CD4-positive, alpha-beta T cell treated with Interleukin-10 for 1 hour (primary cell): Measurements from ENCODE around the gene LRRC71.

ENCODE experiments used
- DNase-seq: peaks from one replicate; pipeline ENCODE4 v3.0.0-alpha.2; 2020

LRRC71 gene

DNA sequence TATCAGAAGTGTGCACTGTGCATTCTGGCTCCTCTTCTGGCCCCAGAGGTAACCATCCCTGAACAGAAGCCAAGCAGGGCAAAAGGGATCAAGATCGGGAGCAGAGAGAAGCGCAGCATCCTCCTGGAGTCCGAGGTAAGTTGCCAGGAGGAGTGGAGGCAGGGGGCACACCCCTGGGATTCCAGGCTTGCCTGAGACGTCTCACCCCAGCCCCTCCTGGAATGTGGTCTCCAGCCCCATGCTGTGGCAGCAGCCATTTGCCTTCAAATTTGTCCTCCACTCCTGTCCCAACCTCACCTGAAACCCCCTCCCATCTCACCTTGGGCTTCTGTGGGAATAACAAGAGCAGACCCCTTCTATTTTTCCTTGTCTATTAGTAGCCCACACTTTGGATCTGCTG is 10.1 kb downstream of the LRRC71 start:
- DNase-seq = no peak

DNA sequence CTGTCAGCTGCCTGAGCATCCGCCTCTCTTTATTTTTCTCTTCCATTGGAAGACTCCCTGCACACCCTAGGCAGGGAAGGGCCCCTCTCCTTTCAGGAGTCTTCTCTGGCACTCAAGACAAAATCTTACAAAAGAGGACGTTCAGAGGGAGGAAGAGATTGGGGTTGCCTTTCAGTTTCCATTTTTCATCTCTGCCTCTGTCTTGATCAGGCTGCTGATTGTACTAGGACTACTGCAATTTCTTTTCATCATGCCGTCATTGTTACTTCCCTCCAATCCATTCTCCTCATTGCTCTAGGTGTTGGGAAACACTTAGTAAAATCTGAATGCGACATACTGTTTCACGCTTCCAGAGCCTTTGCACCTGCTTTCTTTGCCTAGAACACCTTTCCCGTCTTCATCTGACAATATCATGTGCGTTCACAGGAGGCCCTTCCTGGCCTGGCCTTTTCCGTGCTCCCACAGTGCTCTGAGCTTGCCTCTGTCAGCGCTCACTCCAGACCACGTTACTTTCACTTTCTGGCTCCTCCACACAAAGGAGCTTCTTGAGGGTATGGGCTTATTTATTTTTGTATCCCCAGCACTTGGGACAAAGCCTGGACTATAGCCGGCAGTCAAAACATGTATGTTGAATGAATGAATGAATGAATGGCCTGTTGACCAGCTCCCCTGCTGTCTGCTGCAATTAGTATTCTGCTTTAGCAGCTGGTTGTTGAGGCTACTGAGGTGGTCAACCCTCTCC is 10.9 kb downstream of the LRRC71 start:
- no peak for DNase-seq

DNA sequence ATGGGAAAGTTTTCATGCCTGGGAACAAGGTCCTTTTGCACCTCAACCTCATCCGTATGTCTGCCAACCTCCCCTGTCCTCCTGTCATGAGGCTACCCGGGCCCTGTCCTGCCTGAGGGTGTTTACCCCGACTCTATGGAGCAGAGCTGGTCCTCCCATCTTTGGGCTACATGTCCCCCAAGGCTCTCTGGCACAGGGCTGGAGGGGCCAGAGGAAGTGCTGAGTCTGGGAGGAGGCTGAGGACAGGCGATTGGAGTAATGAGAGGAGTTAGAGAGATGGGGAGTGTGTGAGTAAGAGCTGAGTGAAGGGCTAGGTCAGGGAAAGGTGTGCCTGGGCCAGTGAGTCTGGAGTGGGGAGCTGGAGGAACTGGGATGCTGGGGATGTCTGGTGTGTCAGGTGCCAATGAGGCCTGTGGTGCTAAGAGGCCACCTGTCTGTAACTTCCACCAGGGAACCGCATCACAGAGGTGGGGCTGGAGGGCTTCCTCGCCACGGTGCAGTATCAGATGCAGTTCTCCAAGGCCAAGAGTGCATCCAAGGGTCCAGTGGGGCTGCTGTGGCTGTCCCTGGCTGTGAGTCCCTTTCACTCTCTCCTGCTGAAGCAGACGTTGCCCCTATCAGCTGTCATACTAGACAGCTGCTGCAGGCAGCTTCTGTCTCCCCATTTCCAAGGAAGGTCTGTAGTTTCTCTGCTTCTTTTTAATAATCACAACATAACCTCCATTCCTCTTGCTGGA is 11.7 kb downstream of the LRRC71 start:
- DNase-seq = no peak

DNA sequence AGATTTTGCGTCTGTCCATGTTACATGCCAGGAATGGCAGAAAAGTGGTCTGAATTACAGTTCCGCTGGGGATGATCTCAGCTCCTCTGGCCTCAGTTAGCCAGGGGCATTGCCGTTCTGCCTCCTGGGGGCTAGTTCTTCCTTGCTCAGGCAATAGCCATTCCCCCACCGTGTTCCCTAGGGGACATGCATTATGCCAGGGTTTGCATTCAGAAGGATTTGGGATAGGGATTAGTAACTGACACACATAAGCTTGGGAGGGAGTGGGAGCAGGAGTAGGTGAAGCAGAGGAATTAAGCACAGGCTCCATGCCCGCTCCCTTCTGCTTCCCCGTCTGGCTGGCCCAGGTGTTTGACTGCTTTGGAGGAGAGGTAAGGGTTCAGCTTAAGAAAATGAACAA is 12.7 kb downstream of the LRRC71 start:
- DNase-seq = no peak

- DNase-seq = no peak
Observed at GRCh38 chr1:156935505-156936128, 15.2 kb downstream of the LRRC71 start.

- no peak for DNase-seq
Observed at GRCh38 chr1:156936191-156936590, 15.8 kb downstream of the LRRC71 start.

- no peak for DNase-seq
Observed at GRCh38 chr1:156936721-156937220, 16.3 kb downstream of the LRRC71 start.

DNA sequence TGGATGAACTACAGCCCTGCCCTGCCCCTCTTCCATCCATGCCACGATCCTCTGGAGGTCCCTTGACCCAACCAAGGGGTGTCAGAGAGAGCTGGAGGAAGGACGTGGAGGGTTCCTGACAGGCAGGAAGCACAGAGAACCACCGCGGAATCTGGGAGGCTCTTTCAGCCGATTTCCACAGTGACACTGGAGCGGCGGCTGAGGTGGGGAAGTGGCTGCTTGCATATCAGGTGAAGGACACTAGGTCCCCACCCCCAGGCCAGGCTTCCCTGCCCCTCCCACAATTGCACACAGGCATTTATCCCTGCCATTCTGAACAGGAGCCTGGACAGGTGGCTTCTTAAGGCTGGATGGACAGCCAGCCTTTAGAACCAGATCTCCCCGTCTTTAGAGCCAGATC is 17.5 kb downstream of the LRRC71 start:
- DNase-seq = no peak

- DNase-seq = no peak
Observed at GRCh38 chr1:156938813-156939212, 18.4 kb downstream of the LRRC71 start.

DNA sequence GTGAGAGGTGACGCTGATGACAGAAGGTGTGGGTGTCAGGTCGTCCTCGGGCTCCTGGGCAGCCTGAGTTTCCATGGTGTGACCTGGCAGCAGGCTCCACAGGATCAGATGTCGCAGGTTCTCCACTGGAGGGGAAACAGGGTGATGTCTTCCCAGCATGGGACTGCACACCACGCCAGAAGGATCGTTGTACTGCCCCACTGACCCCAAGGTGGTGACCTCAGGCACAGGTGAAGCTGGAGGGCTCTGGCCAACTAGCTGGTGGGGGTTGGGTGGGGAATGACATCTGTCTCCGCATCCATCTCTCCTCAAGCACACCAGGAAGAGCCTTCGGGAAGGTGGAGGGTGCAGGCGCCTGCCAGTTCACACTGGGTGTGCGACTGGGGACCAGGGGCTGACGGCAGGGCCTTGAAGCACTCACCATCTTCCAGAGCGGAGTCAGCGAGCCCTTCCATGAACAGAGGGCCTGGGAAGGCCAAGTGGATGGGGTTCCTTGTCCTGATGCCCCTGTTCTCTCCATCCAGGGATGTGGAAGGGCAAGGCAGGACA is 19.4 kb downstream of the LRRC71 start:
- no peak for DNase-seq

DNA sequence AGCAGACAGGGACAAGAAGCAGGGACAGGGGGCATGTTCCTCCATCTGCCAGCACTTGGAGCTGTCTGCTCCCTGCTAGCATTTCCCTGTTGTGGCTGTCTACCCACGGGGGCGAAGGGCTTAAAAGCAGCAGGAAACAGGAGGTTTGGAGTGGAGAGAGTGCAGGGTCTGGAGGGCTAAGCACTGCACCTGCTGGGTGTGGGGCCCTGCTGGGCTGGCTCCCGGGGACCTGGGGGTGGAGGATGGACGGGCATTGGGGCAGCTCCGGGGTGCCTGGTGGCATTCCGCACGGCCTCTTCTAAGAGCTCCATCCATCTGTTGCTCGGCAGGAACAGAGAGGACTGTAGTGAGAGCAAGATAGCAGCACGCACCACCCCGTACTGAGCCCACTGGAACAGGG is 21.2 kb downstream of the LRRC71 start:
- DNase-seq = no peak

GRCh38 chr1:156942176-156942575 is 21.7 kb downstream of the LRRC71 start:
- no peak for DNase-seq

GRCh38 chr1:156942576-156942975 is 22.1 kb downstream of the LRRC71 start:
- no peak for DNase-seq

DNA sequence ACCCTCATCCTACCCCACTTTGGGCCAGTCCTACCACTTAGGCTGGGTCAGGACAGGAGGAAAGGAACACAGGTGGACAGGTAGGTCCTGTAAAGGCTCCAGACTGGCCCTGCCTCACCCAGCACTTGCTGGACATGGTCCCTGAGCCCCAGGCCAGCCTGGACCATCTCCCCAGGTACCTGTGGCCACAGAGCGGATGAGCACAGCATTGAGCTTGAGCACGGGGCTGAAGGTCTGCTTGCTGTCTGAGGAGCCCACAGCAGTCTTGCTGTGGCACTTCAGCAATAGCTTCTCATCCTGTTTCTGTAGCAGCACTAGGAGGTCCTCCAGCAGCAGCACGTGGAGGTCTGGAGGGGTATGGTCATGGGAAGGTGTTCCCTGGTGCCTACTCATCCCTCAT is 23.3 kb downstream of the LRRC71 start:
- DNase-seq = no peak

- no peak for DNase-seq
Observed at GRCh38 chr1:156944268-156944667, 23.8 kb downstream of the LRRC71 start.

GRCh38 chr1:156944848-156945247 is 24.4 kb downstream of the LRRC71 start:
- no peak for DNase-seq

DNA sequence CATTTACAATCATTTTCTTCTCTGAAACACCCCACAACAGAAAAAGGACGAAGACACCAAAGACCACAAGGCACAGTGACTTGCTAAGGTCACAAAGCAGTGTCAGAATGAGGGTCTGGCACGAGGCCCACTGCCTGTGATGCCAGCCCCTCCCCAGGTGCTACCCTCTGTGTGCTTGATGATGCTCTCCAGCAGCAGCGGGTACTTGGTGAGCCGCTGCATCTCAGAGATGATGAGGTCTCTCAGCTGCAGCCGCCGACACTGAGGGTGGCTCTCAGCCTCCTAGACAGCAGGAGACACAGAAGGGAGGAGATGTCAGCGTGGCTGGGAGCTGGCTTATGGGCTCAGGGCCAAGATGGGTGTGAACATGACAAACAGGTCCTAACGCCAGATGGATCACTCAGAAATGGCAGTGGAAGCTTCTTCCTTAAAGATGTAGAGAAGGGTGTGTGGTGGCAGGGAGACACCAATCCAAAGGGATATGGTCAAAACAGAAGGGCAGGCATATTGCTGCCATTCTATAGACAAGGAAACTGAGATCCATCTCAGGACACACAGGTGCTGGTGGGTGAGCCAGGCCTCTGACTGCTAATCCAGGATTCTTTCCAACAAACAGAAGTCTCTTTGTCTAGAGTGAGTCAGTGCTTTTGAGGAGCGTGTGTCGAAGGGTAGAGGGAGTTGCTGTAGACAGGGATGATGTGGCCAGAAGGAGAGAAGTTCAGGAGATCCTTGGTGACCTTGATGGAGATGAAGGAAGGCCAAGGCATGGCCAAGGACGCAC is 25.6 kb downstream of the LRRC71 start:
- no peak for DNase-seq

DNA sequence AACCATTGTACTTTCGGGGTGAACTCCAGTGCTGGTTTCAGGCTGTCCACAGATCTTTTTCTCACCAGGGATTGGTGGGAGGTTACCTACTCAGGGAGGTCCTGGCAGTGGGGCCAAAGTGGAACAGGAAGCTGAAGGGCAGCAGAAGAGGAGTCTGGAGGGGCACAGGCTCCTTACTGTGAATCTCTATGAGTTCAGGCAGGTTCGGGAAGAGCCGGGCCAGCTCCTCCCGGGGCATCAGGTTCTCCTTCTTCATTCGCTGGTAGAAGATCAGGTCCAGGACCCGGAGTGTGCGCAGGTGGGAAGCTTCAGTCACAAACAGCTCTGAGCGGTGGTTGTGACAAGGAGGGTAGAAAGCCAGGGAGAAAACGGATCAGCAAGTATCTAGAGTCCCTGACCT is 26.7 kb downstream of the LRRC71 start:
- DNase-seq = no peak

DNA sequence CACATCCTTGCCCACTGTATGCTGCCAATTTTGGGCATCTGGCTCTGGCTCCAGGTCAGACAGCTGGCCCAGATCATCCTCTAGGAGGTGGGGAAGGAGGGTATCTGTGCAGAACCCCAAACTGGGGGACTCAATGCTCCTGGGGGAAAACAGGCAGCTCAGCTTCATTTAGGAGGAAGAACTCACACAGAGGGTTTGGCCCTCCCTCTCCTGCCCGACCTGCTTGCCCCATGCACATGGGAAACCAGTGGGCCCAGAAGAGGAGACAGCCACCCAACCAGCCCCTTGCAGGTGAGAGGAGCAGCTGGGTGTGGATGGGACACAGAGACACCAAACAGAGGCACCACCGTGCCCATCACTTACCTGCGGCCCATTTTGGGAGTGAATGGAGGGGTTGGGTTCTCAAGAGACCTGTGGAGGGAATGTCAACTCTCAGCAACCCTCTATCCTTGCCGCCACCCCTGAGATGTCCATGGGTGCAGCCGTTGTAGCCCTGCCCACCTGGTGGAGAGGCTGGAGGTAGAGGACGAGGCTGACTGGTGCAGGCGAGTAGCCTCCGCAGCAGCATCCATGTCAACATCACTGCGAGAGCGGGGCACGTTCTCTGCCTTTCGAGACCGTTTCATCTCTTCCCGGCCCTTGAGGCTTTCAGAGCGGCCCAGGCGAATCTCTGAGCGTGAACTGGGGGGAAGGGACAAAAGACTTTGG is 27.5 kb downstream of the LRRC71 start:
- no peak for DNase-seq

GRCh38 chr1:156948708-156949107 is 28.3 kb downstream of the LRRC71 start:
- no peak for DNase-seq

GRCh38 chr1:156949127-156949526 is 28.7 kb downstream of the LRRC71 start:
- DNase-seq = no peak

DNA sequence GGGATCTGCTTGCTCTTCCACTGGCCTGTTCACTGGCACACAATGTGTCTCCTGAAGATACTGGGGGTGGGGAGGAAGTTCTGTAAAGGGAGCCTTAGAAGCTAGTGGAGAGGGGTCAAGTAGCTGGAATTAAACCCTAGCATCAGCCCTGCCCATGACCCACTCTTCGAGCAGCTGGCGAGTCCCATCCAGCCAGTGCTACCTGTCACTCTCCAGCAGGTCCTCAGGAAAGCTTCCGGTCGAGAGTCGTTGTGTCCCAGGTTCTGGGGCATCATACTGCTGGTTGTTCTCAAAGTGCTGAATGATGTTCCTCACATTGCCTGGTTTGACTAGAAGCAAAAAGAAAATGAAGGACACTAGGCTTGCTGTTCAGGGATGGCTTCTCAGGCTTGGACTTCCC is 30.9 kb downstream of the LRRC71 start:
- no peak for DNase-seq
